HG03432 (cell line): ENCODE measurements around the gene PCYT1B.
"Not testable (repeated sequence)": the region's sequence is repeated elsewhere in the genome, so short reads cannot be mapped to it uniquely, and the experiment has no call there.

Experiments used
- ATAC-seq: cut with Tn5 transposase; IDR thresholded peaks from one replicate; pipeline ENCODE4 v1.9.1; 2021; ENCODE audit warnings: mild to moderate bottlenecking, moderate library complexity; ENCODE audit not compliant: unreplicated experiment

Gene PCYT1B

GRCh38 chrX:24646745-24647182 lies 383 bp downstream of the PCYT1B start:
- peak; percentile 22 for ATAC-seq

GRCh38 chrX:24646006-24646405 lies 1.1 kb downstream of the PCYT1B start:
- no peak for ATAC-seq

GRCh38 chrX:24643116-24643515 lies 4.0 kb downstream of the PCYT1B start:
- no peak for ATAC-seq

GRCh38 chrX:24629701-24630100 lies 17.4 kb downstream of the PCYT1B start:
- no peak for ATAC-seq

- no peak for ATAC-seq
Measured at GRCh38 chrX:24619647-24620046, 27.5 kb downstream of the PCYT1B start.

GRCh38 chrX:24610516-24610915 lies 36.6 kb downstream of the PCYT1B start:
- no peak for ATAC-seq

- no peak for ATAC-seq
Measured at GRCh38 chrX:24607616-24608015, 39.5 kb downstream of the PCYT1B start.

GRCh38 chrX:24605941-24606340 lies 41.2 kb downstream of the PCYT1B start:
- ATAC-seq = not testable (repeated sequence)

GRCh38 chrX:24603191-24603590 lies 44.0 kb downstream of the PCYT1B start:
- ATAC-seq = no peak

- no peak for ATAC-seq
Measured at GRCh38 chrX:24601858-24602257, 45.3 kb downstream of the PCYT1B start.

GRCh38 chrX:24594501-24594900 lies 52.6 kb downstream of the PCYT1B start:
- no peak for ATAC-seq

GRCh38 chrX:24590111-24590510 lies 57.0 kb downstream of the PCYT1B start:
- no peak for ATAC-seq

GRCh38 chrX:24577091-24577490 lies 70.1 kb downstream of the PCYT1B start:
- no peak for ATAC-seq

- no peak for ATAC-seq
Measured at GRCh38 chrX:24575496-24575895, 71.7 kb downstream of the PCYT1B start.

GRCh38 chrX:24574743-24575142 lies 72.4 kb downstream of the PCYT1B start:
- ATAC-seq = no peak

GRCh38 chrX:24567169-24567568 lies 80.0 kb downstream of the PCYT1B start:
- ATAC-seq = no peak

GRCh38 chrX:24566240-24566639 lies 80.9 kb downstream of the PCYT1B start:
- no peak for ATAC-seq

- ATAC-seq = no peak
Measured at GRCh38 chrX:24563291-24564010, 83.7 kb downstream of the PCYT1B start.

GRCh38 chrX:24561121-24561520 lies 86.0 kb downstream of the PCYT1B start:
- no peak for ATAC-seq

GRCh38 chrX:24553011-24553410 lies 94.1 kb downstream of the PCYT1B start:
- no peak for ATAC-seq

GRCh38 chrX:24550166-24550565 lies 97.0 kb downstream of the PCYT1B start:
- ATAC-seq = no peak

- no peak for ATAC-seq
Measured at GRCh38 chrX:24547961-24548360, 99.2 kb downstream of the PCYT1B start.

- no peak for ATAC-seq
Measured at GRCh38 chrX:24542756-24543155, 104.4 kb downstream of the PCYT1B start.
